A549 (cell line): ENCODE data around the gene MSI2.

Experiments
- BHLHE40 ChIP-seq: IDR thresholded peaks from 2 replicates; pipeline ENCODE4 v1.6.1; 2012; ENCODE audit warnings: low read depth, low read length, inconsistent platforms
- CTCF ChIP-seq: fragments of >200 bp; sonication (Bioruptor Twin); formaldehyde crosslinking; IDR thresholded peaks from 3 replicates; pipeline ENCODE4 v1.5.1; 2016
- JUN ChIP-seq, 2 experiments: fragments of >200 bp; sonication (Bioruptor Twin); formaldehyde crosslinking; IDR thresholded peaks; 2 replicates in 1 of 2; 3 replicates in 1 of 2; pipeline ENCODE4 v1.6.1; 2016 to 2017
- POLR2A ChIP-seq: IDR thresholded peaks from 2 replicates; pipeline ENCODE4 v1.6.1; 2012; ENCODE audit warnings: mild to moderate bottlenecking, low read length
- REST ChIP-seq: fragments of 200-600 bp; sonication (generic); IDR thresholded peaks from 2 replicates; pipeline ENCODE4 v1.6.1; 2016; ENCODE audit warnings: antibody characterized with exemption, mild to moderate bottlenecking, moderate library complexity
- SREBF2 ChIP-seq: fragments of 450-650 bp; IDR thresholded peaks from 2 replicates; pipeline ENCODE4 v1.6.1; 2014; ENCODE audit warnings: mild to moderate bottlenecking, moderate library complexity
- TP53 ChIP-seq: fragments of 250-450 bp; sonication (Bioruptor Pico); IDR thresholded peaks from 2 replicates; pipeline ENCODE4 v1.5.0; 2021; ENCODE audit warnings: mild to moderate bottlenecking, moderate library complexity

GRCh38 chr17:57245786-57246185 is 10.5 kb upstream of the MSI2 start:
- TF ChIP-seq SREBF2 (no peak), TP53 (CRISPR knock-in tag) (no peak), CTCF (no peak), JUN (IDR thresholded peaks at IDR 0.05) (no peak), REST (no peak), BHLHE40 (no peak), POLR2A (no peak)
